Ishikawa (cell line): Measurements from ENCODE around the gene VIP.

Experiments
- CREB1 ChIP-seq: IDR thresholded peaks from 2 replicates; pipeline ENCODE4 v1.6.1; 2012; ENCODE audit warnings: low read depth
- EGR1 ChIP-seq: IDR thresholded peaks from 2 replicates; pipeline ENCODE4 v1.6.1; 2012
- EP300 ChIP-seq: IDR thresholded peaks from 2 replicates; pipeline ENCODE4 v1.6.1; 2012; ENCODE audit warnings: borderline replicate concordance
- NFIC ChIP-seq: IDR thresholded peaks from 2 replicates; pipeline ENCODE4 v1.6.1; 2012
- TAF1 ChIP-seq: IDR thresholded peaks from 2 replicates; pipeline ENCODE4 v1.6.1; 2012; ENCODE audit warnings: low read depth, mild to moderate bottlenecking
- YY1 ChIP-seq: IDR thresholded peaks from 2 replicates; pipeline ENCODE4 v1.6.1; 2012; ENCODE audit warnings: low read depth
- TF ChIP-seq, protein P1 (sequence below): IDR thresholded peaks from 2 replicates; pipeline ENCODE4 v1.6.1; 2012; ENCODE audit warnings: low read depth, mild to moderate bottlenecking
- TF ChIP-seq, protein P2 (sequence below): IDR thresholded peaks from 2 replicates; pipeline ENCODE4 v1.6.1; 2012

DNA sequence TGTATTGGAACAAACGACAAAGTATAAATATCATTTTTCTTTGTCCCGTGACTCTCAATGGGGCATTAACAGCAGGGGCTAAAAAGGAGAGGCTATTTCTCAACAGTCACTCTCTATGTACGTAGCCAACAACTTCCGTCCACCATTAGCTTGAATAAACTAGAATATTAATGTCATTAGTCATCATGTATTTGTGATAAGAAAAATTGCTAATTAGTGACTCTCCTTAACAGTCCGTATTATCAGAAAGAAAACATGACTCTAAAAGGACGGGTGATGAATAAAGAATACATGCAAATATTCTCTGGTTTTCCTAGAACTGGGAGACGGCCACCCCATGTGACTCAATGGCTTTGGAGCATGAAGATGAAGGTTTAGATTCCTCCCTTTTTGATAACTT is 18.6 kb downstream of the VIP start:
- no peak for TF ChIP-seq EP300
- TF ChIP-seq TAF1: no peak
- TF ChIP-seq, protein P1, sequence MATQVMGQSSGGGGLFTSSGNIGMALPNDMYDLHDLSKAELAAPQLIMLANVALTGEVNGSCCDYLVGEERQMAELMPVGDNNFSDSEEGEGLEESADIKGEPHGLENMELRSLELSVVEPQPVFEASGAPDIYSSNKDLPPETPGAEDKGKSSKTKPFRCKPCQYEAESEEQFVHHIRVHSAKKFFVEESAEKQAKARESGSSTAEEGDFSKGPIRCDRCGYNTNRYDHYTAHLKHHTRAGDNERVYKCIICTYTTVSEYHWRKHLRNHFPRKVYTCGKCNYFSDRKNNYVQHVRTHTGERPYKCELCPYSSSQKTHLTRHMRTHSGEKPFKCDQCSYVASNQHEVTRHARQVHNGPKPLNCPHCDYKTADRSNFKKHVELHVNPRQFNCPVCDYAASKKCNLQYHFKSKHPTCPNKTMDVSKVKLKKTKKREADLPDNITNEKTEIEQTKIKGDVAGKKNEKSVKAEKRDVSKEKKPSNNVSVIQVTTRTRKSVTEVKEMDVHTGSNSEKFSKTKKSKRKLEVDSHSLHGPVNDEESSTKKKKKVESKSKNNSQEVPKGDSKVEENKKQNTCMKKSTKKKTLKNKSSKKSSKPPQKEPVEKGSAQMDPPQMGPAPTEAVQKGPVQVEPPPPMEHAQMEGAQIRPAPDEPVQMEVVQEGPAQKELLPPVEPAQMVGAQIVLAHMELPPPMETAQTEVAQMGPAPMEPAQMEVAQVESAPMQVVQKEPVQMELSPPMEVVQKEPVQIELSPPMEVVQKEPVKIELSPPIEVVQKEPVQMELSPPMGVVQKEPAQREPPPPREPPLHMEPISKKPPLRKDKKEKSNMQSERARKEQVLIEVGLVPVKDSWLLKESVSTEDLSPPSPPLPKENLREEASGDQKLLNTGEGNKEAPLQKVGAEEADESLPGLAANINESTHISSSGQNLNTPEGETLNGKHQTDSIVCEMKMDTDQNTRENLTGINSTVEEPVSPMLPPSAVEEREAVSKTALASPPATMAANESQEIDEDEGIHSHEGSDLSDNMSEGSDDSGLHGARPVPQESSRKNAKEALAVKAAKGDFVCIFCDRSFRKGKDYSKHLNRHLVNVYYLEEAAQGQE: no peak
- no peak for TF ChIP-seq EGR1
- TF ChIP-seq NFIC: no peak
- no peak for TF ChIP-seq YY1
- TF ChIP-seq CREB1: no peak
- TF ChIP-seq, protein P2, sequence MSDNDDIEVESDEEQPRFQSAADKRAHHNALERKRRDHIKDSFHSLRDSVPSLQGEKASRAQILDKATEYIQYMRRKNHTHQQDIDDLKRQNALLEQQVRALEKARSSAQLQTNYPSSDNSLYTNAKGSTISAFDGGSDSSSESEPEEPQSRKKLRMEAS: no peak
